Naive B cell (primary cell): ENCODE measurements around the gene IL13RA1. TPM values are rescaled to one million over a fixed set of nuclear protein-coding genes. Genes with fewer than 3 reads are reported as not detected.
"Not testable (repeated sequence)": the region's sequence is repeated elsewhere in the genome, so short reads cannot be mapped to it uniquely, and the experiment has no call there.

Experiments
- ATAC-seq, 2 donors: fragments of 150-1000 bp; cut with Tn5 transposase; 2 replicates each; pipeline ENCODE4 v1.10.0; 2021; ENCODE audit warnings: low read depth in 2 of 2, mild to moderate bottlenecking in 2 of 2, moderate library complexity in 2 of 2
- DNase-seq: peaks from one replicate; pipeline ENCODE4 v3.0.0; 2022
- H3K27ac Mint-ChIP-seq, 6 donors: one replicate each; pipeline ENCODE4 v1.8.0; 2020 to 2022; ENCODE audit warnings: mild to moderate bottlenecking in 6 of 6, mixed read lengths in 6 of 6, moderate library complexity in 5 of 6, inconsistent platforms in 2 of 6
- H3K27me3 Mint-ChIP-seq, 3 donors: one replicate each; pipeline ENCODE4 v1.8.0; 2021 to 2022; ENCODE audit warnings: mixed read lengths in 3 of 3, mild to moderate bottlenecking in 1 of 3
- H3K36me3 Mint-ChIP-seq, 2 donors: one replicate each; pipeline ENCODE4 v1.8.0; 2020 to 2022; ENCODE audit warnings: mixed read lengths in 2 of 2, inconsistent platforms in 1 of 2, mild to moderate bottlenecking in 1 of 2
- H3K4me1 Mint-ChIP-seq, 3 donors: one replicate each; pipeline ENCODE4 v1.8.0; 2020 to 2022; ENCODE audit warnings: mixed read lengths in 3 of 3, inconsistent platforms in 1 of 3, mild to moderate bottlenecking in 1 of 3, moderate library complexity in 1 of 3
- H3K4me3 Mint-ChIP-seq, 8 donors: one replicate each; pipeline ENCODE4 v1.8.0; 2020 to 2022; ENCODE audit warnings: mild to moderate bottlenecking in 8 of 8, mixed read lengths in 8 of 8, moderate library complexity in 8 of 8, inconsistent platforms in 2 of 8
- H3K9me3 Mint-ChIP-seq, 7 donors: one replicate each; pipeline ENCODE4 v1.8.0; 2020 to 2022; ENCODE audit warnings: mixed read lengths in 7 of 7, mild to moderate bottlenecking in 5 of 7, inconsistent platforms in 2 of 7, moderate library complexity in 1 of 7
- polyA plus RNA-seq, 6 donors: library from polyadenylated mRNA; unstranded; fragments of 300-500 nt; fragmentation: Illumina TruSeq; gene quantifications; one replicate each; pipeline ENCODE4 v1.2.3, GENCODE V29; 2021; ENCODE audit warnings: low read depth in 6 of 6

Gene IL13RA1
- polyA plus RNA-seq, 6 donors from 2014 or later = 28.9 to 109 (median 41.7) TPM

DNA sequence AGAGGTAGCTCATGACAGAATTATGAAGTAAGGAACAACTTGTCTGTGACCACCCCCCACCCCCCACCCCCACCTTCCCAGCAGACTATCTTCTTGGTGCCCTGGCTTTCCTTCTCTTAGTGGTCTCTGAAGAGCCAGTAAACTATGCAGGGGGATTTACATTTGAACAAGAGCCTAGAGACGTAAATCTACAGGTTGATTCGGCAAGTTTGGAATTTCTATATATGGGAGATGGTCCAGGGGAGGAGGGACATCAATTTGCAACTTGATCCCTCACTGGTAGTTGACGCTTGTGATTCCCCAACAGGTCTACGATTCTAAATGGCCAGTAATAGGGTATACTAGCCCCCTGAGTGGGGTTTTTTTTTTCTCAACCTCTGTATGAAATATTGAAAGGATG lies 36.7 kb downstream of the IL13RA1 start:
- H3K27ac Mint-ChIP-seq = no peak overlapping the region
- H3K27me3 Mint-ChIP-seq = no peaks in the 10 kb centered on the region
- DNase-seq (no peak), ATAC-seq (no peak)
- no peak overlapping the region for H3K4me3 Mint-ChIP-seq
- H3K9me3 Mint-ChIP-seq = no peaks in the 10 kb centered on the region
- peaks cover 0 to 4% (median 0%) of the 10 kb centered on the region in 3 donors for H3K4me1 Mint-ChIP-seq
- H3K36me3 Mint-ChIP-seq = peaks cover 0 to 3% of the 10 kb centered on the region in 2 donors

DNA sequence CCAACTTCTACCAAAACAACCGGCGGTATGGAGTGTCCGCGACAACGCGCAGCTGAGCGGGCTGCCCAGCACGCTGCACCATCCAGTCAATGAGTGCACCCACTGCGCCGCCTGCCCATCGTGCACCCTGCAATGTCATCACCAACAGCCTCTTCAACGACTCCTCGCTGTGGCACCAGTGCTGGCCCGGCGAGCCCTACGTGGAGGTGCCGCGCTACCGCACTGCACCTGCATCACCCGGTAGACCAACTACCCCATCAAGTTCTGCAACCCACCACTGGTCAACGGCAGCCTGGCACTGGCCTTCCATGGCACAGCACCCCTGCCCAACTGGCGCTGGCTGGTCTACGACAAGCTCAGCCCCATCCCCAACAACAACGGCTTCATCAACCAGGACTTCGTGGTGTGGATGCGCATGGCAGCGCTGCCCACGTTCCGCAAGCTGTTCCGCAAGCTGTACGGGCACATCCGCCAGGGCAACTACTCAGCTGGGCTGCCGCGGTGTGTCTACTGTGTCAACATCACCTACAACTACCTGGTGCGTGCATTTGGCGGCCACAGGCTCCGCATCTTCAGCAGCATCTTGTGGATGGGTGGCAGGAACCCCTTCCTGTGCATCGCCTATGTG lies 42.8 kb downstream of the IL13RA1 start:
- peaks cover 0 to 15% of the 10 kb centered on the region in 2 donors for H3K36me3 Mint-ChIP-seq
- no peaks in the 10 kb centered on the region for H3K27me3 Mint-ChIP-seq
- H3K4me1 Mint-ChIP-seq = peaks cover 0 to 7% (median 4%) of the 10 kb centered on the region in 3 donors
- no peak overlapping the region for H3K27ac Mint-ChIP-seq
- no peaks in the 10 kb centered on the region for H3K9me3 Mint-ChIP-seq
- DNase-seq = no peak
- H3K4me3 Mint-ChIP-seq = no peak overlapping the region
- no peak for ATAC-seq

DNA sequence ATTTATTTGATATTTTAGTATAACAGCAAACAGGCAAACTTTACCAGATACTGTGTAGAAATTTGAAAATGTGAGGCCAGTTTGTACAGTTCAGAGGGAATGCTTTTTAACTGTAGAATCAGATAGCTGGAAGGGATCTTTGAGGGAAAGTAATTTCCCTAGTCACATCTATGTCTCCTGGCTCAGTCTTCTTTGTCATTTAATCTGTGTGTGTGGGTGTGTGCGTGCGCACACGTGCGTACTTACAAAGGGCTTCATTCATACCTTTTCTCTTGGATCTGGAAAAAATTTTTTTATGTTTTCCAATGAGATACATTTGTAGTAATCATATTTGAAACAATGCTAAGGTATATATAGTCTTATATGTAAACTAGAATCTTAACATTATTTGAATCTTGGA lies 44.6 kb downstream of the IL13RA1 start:
- peaks cover 0 to 11% (median 3%) of the 10 kb centered on the region in 3 donors for H3K4me1 Mint-ChIP-seq
- H3K4me3 Mint-ChIP-seq = no peak overlapping the region
- DNase-seq (no peak), ATAC-seq (no peak)
- H3K9me3 Mint-ChIP-seq = no peaks in the 10 kb centered on the region
- H3K27me3 Mint-ChIP-seq = no peaks in the 10 kb centered on the region
- H3K36me3 Mint-ChIP-seq = peaks cover 0 to 15% of the 10 kb centered on the region in 2 donors
- H3K27ac Mint-ChIP-seq = no peak overlapping the region

DNA sequence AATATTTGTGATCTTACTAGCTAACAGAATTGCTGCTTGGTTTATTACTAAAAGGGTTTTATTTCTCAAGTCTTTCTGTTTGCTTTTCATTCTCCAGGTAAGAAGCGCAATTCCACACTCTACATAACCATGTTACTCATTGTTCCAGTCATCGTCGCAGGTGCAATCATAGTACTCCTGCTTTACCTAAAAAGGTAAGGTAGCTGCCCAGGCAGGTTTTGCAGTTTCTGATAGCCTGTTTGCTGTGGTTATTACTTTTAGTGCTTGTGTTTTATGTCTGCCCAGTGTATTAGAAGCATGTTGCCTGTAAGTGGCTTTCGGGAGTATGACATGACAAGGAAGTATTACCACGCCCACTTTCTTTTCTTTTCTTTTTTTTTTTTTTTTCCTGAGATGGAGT lies 46.4 kb downstream of the IL13RA1 start:
- Mint-ChIP-seq H3K36me3 (peaks cover 0 to 15% of the 10 kb centered on the region in 2 donors), H3K9me3 (no peaks in the 10 kb centered on the region), H3K27me3 (no peaks in the 10 kb centered on the region), H3K27ac (no peak overlapping the region), H3K4me1 (peaks cover 0 to 11% (median 3%) of the 10 kb centered on the region in 3 donors), H3K4me3 (no peak overlapping the region)
- ATAC-seq = no peak
- DNase-seq = no peak

DNA sequence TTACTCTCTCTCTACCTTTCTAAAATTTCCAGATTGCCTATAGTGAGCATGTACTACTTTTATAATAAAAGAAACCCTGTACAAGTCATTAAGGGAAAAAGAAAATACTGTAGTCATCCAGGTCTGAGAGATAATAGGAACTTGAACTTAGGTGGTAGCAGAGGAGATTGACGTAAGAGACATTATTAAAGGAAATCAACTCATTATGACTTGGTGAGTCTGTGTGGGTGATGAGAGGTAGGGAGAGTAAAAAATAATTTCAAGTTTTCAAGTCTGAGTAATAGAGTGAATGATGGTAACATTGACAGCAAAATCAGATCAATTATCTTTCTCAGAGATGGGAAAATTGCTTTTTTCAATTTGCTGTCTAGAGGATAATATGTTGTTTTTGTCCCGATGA lies 52.2 kb downstream of the IL13RA1 start:
- Mint-ChIP-seq H3K4me1 (peaks cover 0 to 11% (median 0%) of the 10 kb centered on the region in 3 donors), H3K27me3 (no peaks in the 10 kb centered on the region), H3K27ac (peak overlapping the region in 1 of 6 donors; percentile 10), H3K36me3 (no peaks in the 10 kb centered on the region), H3K9me3 (no peaks in the 10 kb centered on the region), H3K4me3 (no peak overlapping the region)
- no peak for DNase-seq
- ATAC-seq = no peak

DNA sequence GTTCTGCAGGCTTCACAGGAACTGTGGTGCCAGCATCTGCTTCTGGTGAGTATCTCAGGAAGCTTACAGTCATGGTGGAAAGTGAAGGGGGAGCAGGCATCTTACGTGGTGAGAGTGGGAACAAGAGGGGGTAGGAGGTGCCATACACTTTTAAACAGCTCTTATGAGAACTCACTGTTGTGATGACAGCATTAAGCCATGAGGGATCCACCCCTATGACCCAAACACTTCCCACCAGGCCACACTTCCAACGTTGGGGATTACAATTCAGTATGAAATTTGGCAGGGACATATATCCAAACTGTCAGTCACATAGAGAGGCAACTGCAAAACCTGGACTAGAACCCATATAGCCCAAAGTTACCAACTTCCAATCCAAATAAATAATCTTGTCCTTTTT lies 53.1 kb downstream of the IL13RA1 start:
- Mint-ChIP-seq H3K4me3 (no peak overlapping the region), H3K27me3 (no peaks in the 10 kb centered on the region), H3K4me1 (peaks cover 0 to 4% (median 0%) of the 10 kb centered on the region in 3 donors), H3K27ac (peak overlapping the region in 1 of 6 donors; percentile 44), H3K36me3 (no peaks in the 10 kb centered on the region), H3K9me3 (no peaks in the 10 kb centered on the region)
- DNase-seq (no peak), ATAC-seq (no peak)

DNA sequence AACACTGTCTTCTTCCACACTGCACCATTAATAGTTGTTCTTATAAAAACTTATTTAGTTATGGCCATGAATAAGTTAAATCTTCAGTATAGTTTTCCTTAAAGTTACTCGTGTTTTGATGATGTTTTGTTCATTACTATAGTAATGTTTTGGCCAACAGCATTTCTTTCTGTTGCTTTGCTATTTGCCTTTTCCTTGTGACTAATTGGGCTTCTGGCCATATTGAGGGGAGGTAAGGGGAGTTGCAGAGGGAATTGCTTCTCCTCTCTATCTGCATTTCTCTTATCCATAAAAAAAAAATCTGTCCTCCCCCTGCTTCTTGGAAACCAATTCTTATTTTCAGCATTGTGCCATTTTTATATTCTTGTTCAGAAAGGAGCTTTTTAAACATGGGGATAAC lies 53.5 kb downstream of the IL13RA1 start:
- Mint-ChIP-seq H3K9me3 (no peaks in the 10 kb centered on the region), H3K36me3 (no peaks in the 10 kb centered on the region), H3K4me1 (peaks cover 0 to under 1% (median 0%) of the 10 kb centered on the region in 3 donors), H3K4me3 (no peak overlapping the region), H3K27me3 (no peaks in the 10 kb centered on the region), H3K27ac (no peak overlapping the region)
- no peak for ATAC-seq
- DNase-seq = no peak

DNA sequence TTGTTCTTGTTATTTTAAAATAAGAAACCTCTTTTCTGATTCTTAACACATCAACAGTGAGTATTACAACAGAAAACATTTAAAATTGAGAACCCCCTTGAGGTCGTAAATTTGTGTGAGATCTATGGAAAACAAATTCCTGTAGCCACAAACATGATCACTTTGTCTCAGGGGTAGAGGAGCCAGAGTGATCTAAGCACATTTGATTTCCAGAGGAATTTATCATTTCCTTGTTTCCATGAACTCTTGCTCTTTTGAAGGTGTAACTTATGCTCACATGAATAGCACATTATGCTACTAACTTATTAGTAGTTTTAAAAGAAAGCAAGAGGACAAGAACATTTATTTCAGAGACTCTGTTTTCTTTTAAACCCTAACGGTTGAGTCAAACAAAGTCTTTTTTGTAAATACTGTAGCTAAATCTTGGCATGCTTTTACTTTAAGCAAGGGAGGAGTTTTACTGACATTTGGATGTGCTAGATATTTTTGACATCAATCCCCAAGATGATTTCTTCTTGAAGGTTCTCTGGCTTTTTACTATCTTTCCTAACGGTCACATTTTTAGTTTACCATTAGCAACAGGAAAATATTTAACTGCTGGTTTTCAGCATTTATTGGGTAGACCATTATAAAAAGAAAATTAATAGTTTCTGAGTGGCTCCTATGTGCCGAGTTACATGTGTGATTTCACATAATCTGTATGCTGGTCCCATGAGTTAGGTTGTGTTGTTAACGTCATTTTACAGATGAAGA lies 68.3 kb downstream of the IL13RA1 start:
- no peaks in the 10 kb centered on the region for H3K27me3 Mint-ChIP-seq
- peaks cover 0 to 2% (median 0%) of the 10 kb centered on the region in 7 donors for H3K9me3 Mint-ChIP-seq
- H3K4me1 Mint-ChIP-seq = no peaks in the 10 kb centered on the region

DNA sequence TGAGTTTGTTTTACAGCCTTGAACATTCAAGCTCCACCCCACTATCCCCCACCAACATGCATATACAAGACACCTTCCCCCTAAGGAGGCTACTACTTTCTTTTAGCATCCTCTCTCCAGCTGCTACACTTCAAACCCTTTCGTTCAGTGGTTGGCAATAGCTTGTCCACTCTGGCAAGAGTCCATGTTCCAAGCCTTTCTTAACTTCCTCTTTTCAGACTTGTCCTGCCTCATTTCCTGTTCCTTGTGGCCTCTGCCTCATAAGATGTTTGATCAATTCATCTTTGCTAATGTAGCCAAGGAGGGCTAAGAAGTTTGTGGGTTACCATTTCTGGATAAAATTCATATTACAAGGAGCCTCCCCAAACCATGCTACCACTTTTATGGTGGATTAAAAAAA lies 75.5 kb downstream of the IL13RA1 start:
- no peak for DNase-seq
- no peak overlapping the region for H3K27ac Mint-ChIP-seq

More for the DNA sequence above, 68.3 kb downstream of the IL13RA1 start:
- Mint-ChIP-seq H3K36me3 (no peaks in the 10 kb centered on the region), H3K4me3 (no peak overlapping the region), H3K27ac (no peak overlapping the region)
- ATAC-seq (no peak), DNase-seq (no peak)

DNA sequence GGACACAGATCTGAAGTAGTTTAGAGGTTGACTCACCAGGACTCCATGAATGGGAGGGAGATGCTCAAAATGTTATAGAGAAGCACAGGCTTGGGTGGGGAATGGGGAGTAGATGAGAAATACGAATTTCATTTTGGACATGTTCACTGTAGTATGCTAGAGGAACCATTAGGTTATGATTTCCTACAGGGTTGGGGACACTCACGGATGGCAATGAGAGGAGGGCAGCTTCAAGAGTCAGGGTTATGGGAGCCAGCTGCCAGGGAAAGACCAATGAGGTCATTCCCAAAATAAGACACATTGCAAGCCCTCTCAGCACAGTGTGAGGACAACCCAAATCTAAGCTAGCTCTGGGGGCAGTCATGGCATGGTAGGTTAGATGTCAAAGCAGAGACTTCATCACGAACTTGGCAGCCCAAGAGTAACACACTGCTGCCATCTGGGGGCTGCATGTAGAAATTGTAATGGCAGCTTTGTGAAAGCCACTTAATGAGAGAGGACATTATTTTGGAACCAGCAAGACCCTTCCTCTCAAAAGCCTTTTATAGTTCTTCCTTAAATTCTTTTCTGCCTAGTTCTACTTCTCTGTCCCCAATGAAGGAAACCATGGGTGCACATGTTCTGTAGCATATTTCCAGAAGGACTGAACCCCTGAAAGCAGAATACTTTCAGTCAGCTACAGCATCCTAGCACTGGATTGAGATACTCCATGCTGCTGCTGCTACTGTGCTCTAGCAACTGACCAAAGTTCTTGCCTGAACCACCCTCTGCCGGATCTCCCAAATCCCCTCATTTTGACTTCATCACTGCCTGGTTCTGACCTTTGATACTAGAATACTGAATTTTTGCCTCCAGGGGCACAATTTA lies 80.0 kb downstream of the IL13RA1 start:
- H3K27me3 Mint-ChIP-seq = peaks cover 0 to 9% (median 0%) of the 10 kb centered on the region in 3 donors
- no peaks in the 10 kb centered on the region for H3K36me3 Mint-ChIP-seq
- DNase-seq = peak; percentile 40
- no peaks in the 10 kb centered on the region for H3K9me3 Mint-ChIP-seq
- H3K4me3 Mint-ChIP-seq = no peak overlapping the region
- ATAC-seq = peak; percentile 65 to 71
- H3K4me1 Mint-ChIP-seq = peaks cover 0 to 8% (median 0%) of the 10 kb centered on the region in 3 donors
- H3K27ac Mint-ChIP-seq = peak overlapping the region in 1 of 6 donors; percentile 79

More for the DNA sequence above, 75.5 kb downstream of the IL13RA1 start:
- peaks cover 0 to 9% (median 0%) of the 10 kb centered on the region in 3 donors for H3K27me3 Mint-ChIP-seq
- peaks cover 0 to 8% (median 0%) of the 10 kb centered on the region in 3 donors for H3K4me1 Mint-ChIP-seq
- no peaks in the 10 kb centered on the region for H3K36me3 Mint-ChIP-seq
- no peak overlapping the region for H3K4me3 Mint-ChIP-seq
- H3K9me3 Mint-ChIP-seq = peaks cover 0 to 2% (median 0%) of the 10 kb centered on the region in 7 donors
- ATAC-seq = no peak

DNA sequence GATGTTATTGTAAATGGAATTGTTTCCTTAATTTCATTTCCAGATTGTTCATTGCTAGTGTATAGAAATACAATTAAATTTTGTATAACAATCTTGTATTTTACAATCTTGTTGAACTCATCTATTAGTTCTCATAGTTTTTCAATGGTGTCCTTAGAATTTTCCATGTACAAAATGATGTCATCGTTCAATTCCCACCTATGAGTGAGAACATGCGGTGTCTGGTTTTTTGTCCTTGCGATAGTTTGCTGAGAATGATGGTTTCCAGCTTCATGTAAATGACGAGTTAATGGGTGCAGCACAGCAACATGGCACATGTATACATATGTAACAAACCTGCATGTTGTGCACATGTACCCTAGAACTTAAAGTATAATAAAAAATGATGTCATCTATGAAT lies 89.9 kb downstream of the IL13RA1 start:
- H3K27ac Mint-ChIP-seq, DNase-seq, H3K36me3 Mint-ChIP-seq, H3K4me3 Mint-ChIP-seq, H3K9me3 Mint-ChIP-seq, ATAC-seq, H3K4me1 Mint-ChIP-seq, H3K27me3 Mint-ChIP-seq: not testable (repeated sequence)

DNA sequence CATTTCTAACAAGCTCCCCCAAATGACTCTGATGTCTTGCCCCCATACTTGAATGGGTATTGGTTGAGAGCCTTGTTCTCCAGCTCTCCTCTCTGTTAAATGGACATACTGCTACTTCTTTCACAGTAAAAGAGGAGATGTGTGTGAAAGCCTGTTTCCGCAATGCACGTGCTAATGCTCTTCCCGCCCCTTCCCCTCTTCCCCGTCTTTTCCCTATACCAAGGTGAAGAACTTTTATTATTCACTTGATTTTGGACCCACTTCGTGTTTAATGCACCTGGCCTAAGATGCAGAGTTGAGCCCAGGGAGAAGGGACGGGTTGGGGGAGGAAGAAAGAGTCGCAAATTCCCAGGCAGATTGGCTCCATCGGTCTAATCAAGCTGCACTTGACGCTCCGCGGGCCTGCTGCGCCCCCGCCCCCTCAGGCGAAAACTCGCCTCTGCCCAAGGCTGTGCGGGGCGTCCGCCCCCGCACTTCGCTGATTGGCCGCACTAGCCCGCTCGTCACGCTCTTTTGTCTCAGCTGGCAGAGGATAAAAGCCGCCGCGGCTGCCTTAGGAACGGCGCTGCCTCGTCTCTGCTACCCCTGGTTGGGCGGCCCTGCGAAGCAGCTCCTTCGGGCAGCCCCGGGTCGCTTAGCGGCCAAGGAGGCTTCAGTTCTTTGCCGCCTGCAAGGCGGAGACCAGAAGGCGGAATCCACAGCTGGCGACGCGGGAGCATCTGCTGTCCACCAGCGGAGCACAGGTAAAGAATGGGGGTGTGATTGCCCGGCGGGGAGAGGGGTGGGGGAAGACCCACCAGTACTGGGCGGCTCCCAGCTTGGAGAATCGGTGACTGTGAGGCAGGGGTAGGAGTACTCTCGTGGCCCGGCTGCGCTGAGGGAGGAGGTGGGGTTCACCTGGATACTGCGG lies 96.1 kb downstream of the IL13RA1 start, which contains the start of gene ZCCHC12:
ZCCHC12 (plus strand) TSS at position 562 of the 910 bp plus-strand sequence. CDS start 1,421 bp downstream, outside the sequence.
- H3K4me3 Mint-ChIP-seq = peak within 1 kb of the TSS; percentile 74 to 91 (median 86)
- peaks cover 22 to 32% (median 28%) of the 10 kb centered on the region in 3 donors for H3K4me1 Mint-ChIP-seq
- no peaks in the 10 kb centered on the region for H3K36me3 Mint-ChIP-seq
- peak; percentile 93 to 94 for ATAC-seq
- H3K27me3 Mint-ChIP-seq = peaks cover 33 to 50% (median 43%) of the 10 kb centered on the region in 3 donors
- peak; percentile 52 for DNase-seq
- peak within 1 kb of the TSS in 4 of 6 donors; percentile 18 to 81 (median 66) for H3K27ac Mint-ChIP-seq
- peaks cover 0 to 5% (median 2%) of the 10 kb centered on the region in 7 donors for H3K9me3 Mint-ChIP-seq
